Measurements from ENCODE around the gene PRSS53. TPM values are rescaled to one million over a fixed set of nuclear protein-coding genes. Genes with fewer than 3 reads are reported as not detected.

PRSS53 gene
- total and polyA plus RNA-seq, 3 donors from 2014 or later = 1.1 to 6.1 (median 2.7) TPM

DNA sequence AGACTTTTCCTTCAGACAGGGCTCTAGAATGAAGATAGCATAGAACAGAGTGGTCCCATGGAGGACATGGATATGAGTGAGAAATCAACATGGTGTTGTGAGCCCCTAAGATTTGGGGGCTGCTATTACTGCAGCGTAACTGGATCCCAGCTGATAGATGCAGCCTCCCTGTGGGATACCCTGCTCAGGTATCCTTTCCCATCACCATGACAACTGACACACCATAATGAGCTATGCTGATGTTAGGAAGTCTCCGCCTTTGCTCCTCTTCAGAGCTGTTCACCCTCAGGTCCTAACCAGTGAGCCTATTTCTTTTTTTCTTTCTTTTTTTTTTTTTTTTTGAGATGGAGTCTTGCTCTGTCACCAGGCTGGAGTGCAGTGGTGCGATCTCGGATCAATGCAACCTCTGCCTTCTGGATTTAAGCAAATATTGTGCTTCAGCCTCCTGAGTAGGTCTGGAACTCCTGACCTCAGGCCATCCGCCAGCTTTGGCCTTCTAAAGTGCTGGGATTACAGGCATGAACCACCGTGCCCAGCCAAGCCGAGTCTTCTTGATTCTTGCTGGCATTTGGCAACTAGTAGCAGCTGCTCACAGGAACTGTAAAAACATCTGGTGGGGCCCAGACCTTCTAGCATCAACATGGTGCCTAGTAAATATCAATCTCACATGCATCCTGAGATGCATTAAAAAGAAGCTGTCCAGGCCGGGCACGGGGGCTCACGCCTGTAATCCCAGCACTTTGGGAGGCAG, 38.3 kb downstream of the PRSS53 start:
- WGBS, 2 donors = 83 to 88% methylated on average over 8 to 10 of the region's 10 CpGs
- Histone ChIP-seq H3K4me1 (no peaks in the 10 kb centered on the region), H3K36me3 (ENCODE audit: low read depth, missing control alignments) (no peaks in the 10 kb centered on the region), H3K9me3 (no peaks in the 10 kb centered on the region), H3K4me3 (no peak overlapping the region), H3K27ac (no peak overlapping the region), H3K27me3 (no peaks in the 10 kb centered on the region)
- intact Hi-C loops (cut with DNase I; ENCODE audit: low total_unique reads) = no loop called here
- DNase-seq = no peak
- TF ChIP-seq, protein P1, sequence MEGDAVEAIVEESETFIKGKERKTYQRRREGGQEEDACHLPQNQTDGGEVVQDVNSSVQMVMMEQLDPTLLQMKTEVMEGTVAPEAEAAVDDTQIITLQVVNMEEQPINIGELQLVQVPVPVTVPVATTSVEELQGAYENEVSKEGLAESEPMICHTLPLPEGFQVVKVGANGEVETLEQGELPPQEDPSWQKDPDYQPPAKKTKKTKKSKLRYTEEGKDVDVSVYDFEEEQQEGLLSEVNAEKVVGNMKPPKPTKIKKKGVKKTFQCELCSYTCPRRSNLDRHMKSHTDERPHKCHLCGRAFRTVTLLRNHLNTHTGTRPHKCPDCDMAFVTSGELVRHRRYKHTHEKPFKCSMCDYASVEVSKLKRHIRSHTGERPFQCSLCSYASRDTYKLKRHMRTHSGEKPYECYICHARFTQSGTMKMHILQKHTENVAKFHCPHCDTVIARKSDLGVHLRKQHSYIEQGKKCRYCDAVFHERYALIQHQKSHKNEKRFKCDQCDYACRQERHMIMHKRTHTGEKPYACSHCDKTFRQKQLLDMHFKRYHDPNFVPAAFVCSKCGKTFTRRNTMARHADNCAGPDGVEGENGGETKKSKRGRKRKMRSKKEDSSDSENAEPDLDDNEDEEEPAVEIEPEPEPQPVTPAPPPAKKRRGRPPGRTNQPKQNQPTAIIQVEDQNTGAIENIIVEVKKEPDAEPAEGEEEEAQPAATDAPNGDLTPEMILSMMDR (IDR thresholded peaks at IDR 0.05) = no peak
- no peak for TF ChIP-seq POLR2A (IDR thresholded peaks at IDR 0.05)

DNA sequence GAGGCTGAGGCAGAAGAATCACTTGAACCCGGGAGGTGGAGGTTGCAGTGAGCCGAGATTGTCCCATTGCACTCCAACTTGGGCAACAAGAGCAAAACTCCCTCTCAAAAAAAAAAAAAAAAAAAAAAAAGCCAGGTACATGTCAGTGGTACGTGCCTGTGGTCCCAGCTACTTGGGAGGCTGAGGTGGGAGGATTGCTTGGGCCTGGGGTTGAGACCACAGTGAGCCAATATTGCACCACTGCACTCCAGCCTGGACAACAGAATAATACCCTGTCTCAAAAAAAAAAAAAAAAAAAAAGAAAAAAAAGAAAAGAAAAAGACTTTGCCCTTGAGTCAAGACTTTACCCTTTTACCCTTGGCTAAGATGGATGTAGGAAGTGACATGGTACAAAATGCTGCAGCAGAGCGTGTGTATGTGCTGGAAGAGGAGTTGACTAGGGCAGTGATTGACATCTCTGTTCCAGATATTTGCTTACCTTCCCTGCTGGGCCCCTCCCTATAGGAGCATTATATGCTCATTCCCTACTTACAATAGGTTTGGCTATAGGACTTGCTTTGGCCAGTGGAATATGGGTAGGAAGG, 44.8 kb downstream of the PRSS53 start:
- Histone ChIP-seq H3K27ac (no peak overlapping the region), H3K4me3 (no peak overlapping the region), H3K27me3 (no peaks in the 10 kb centered on the region), H3K36me3 (ENCODE audit: low read depth, missing control alignments) (no peaks in the 10 kb centered on the region), H3K4me1 (no peaks in the 10 kb centered on the region), H3K9me3 (no peaks in the 10 kb centered on the region)
- DNase-seq = no peak
- intact Hi-C loops (cut with DNase I; ENCODE audit: low total_unique reads) = no loop called here
- 81 to 89% methylated on average over 4 of the region's 4 CpGs for WGBS, 2 donors
- no peak for TF ChIP-seq POLR2A (IDR thresholded peaks at IDR 0.05)
- TF ChIP-seq, protein P1 (IDR thresholded peaks at IDR 0.05) = no peak

DNA sequence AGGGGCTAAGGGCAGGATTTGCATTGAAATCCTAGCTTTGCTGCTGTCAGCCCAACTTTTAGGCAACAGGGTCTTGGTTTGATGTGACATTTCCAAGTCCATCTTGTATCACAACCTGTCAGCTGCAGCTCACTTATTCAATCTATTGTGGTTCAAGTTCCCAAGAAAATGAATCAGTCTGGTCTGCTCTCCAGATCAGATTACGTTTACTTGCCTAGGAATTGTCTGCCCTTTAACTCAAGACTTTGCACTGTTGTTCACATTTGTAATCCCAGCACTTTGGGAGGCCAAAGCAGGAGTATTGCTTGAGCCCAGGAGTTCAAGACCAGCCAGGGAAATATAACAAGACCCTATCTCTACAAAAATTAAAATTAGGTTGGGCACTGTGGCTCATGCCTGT, 45.4 kb downstream of the PRSS53 start:
- 88 to 97% methylated on average over 1 of the region's 1 CpG for WGBS, 2 donors
- intact Hi-C loops (cut with DNase I; ENCODE audit: low total_unique reads) = no loop called here
- H3K27me3 ChIP-seq = no peaks in the 10 kb centered on the region
- TF ChIP-seq, protein P1 (IDR thresholded peaks at IDR 0.05) = no peak
- no peak for TF ChIP-seq POLR2A (IDR thresholded peaks at IDR 0.05)
- H3K27ac ChIP-seq = no peak overlapping the region
- H3K4me1 ChIP-seq = no peaks in the 10 kb centered on the region
- H3K36me3 ChIP-seq (ENCODE audit: low read depth, missing control alignments) = no peaks in the 10 kb centered on the region
- H3K9me3 ChIP-seq = no peaks in the 10 kb centered on the region
- DNase-seq = no peak
- H3K4me3 ChIP-seq = no peak overlapping the region

DNA sequence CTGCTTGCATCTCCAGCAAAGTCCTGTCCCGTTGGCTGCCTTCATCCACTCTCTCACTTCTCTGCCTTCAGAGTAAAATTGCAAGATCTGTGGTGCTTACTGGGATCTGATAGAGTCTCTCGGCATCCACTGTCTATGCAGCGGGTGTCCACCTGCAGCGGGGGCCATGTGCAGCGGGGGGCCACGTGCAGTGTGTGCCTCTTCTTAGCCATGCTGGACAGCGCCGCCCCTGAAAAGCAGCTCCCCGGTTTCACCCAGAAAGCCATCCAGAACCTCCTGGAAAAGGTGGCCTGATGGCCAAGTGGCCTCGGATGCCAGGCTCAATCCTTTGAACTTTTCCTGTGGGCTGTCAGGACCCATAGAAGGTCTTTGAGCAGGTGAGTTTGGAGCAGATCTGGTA, 45.9 kb downstream of the PRSS53 start:
- no peaks in the 10 kb centered on the region for H3K36me3 ChIP-seq (ENCODE audit: low read depth, missing control alignments)
- TF ChIP-seq, protein P1 (IDR thresholded peaks at IDR 0.05) = no peak
- no peak for TF ChIP-seq POLR2A (IDR thresholded peaks at IDR 0.05)
- H3K27ac ChIP-seq = no peak overlapping the region
- WGBS, 2 donors = 48 to 76% methylated on average over 10 of the region's 10 CpGs
- DNase-seq = no peak
- no peaks in the 10 kb centered on the region for H3K27me3 ChIP-seq
- H3K9me3 ChIP-seq = no peaks in the 10 kb centered on the region
- no peak overlapping the region for H3K4me3 ChIP-seq
- intact Hi-C loops (cut with DNase I; ENCODE audit: low total_unique reads) = no loop called here
- H3K4me1 ChIP-seq = no peaks in the 10 kb centered on the region

Measured in testis (tissue), 3 donors.